Measurements from ENCODE around the gene IZUMO4.

The IZUMO4 gene

DNA sequence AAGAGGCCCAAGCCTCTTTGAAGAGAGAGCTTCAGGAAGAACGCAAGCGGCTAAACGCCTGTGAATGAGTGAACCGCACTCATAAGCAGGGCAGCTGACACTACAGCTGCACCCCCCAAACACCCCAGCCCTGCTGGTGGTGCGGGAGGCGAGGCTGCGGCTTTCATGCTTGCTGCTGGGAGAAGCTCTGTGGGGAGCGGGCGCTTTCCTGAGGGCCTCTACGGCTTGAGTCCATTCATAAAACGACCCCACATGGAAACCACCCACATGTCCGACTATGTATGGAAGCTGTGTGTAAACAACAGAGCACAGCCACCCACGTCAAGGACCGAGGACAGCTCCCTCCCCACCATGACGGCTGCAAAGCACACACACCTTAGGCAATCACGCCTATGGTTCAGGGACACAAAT lies 49.1 kb downstream of the IZUMO4 start:
- ATAC-seq = no peak
- TF ChIP-seq ISL1 (CRISPR knock-in tag; IDR thresholded peaks at IDR 0.05) (no peak), PPARA (CRISPR knock-in tag; IDR thresholded peaks at IDR 0.05; ENCODE audit: borderline replicate concordance) (no peak), ZFP30 (CRISPR knock-in tag; IDR thresholded peaks at IDR 0.05) (no peak), TCF4 (CRISPR knock-in tag; IDR thresholded peaks at IDR 0.05; ENCODE audit: borderline replicate concordance) (no peak), ZNF565 (CRISPR knock-in tag; conservative IDR thresholded peaks at IDR 0.05; ENCODE audit: low read depth) (no peak), GLIS3 (CRISPR knock-in tag; IDR thresholded peaks at IDR 0.05) (no peak)

DNA sequence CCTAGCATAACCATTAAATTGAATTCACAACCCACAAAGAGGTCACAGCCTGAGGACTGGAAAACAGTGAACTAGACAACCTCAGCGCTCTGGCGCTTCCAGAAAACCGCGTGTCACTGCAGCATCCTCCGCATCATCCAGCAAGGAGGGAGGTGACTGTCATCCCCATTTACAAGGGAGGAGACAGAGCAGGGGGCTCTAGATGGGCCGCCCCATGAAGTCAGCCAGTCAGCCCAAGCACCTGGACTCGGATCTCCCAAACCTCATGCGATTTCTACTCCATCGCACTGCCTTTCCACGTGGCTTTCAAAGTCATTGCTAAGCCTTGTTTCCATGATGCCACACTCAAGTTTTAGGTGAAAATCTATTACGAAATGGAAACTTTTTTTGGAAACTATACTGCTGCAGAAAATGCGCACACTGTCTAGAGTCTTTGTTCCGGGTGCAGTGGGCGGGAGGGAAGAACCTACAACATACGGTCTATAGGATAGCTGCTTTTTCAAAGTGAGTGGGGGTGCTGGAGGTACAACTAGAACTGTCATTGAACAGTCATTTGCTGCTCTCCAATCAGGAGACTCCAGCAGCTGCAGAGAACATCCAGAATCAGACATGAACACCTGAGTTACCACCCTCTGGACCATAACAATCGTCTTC lies 51.9 kb downstream of the IZUMO4 start:
- no peak for TF ChIP-seq SNAI2 (CRISPR knock-in tag; IDR thresholded peaks at IDR 0.05)
- no peak for TF ChIP-seq ISL1 (CRISPR knock-in tag; IDR thresholded peaks at IDR 0.05)
- TF ChIP-seq TCF4 (CRISPR knock-in tag; IDR thresholded peaks at IDR 0.05; ENCODE audit: borderline replicate concordance) = no peak
- ATAC-seq = no peak

Measured in SK-N-SH treated with all-trans-retinoic acid at 6 μM for 48 hours (cell line).